ENCODE data around the gene PACSIN3. TPM values are rescaled to one million over a fixed set of nuclear protein-coding genes. Genes with fewer than 3 reads are reported as not detected.

PACSIN3 gene
- total RNA-seq, 1 experiment from 2014 or later: 76.7 TPM

DNA sequence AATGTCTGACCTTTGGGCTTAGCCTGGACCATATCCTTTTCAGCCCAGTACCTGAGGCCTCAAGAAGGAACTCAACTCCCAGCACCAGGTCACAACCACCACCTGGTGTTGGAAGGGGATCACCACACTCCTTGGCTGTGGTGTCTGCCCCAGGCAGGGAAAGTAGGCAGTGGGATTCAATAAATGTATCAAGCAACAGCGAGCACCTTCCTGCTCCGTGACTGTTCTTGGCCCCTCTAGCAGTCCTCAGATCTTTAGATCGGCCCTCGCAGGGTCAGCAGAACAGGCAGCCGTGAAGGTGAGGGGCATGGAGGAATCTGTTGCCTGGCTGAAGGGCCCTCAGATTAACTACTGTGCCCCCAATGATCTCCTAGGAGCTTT lies 25.5 kb downstream of the PACSIN3 start:
- intact Hi-C loops (cut with micrococcal nuclease; ENCODE audit: unreplicated experiment): loop anchor here (1.0 kb wide), 1 partner anchor 271 kb away; no protein-coding TSS in a partner anchor
- Mint-ChIP-seq H3K4me3 (ENCODE audit: unreplicated experiment) (no peak overlapping the region), H3K4me1 (ENCODE audit: low read depth, unreplicated experiment) (peaks cover 7% of the 10 kb centered on the region), H3K36me3 (ENCODE audit: insufficient read depth, unreplicated experiment) (peaks cover 65% of the 10 kb centered on the region), H3K27ac (ENCODE audit: unreplicated experiment) (no peak overlapping the region), H3K9me3 (ENCODE audit: unreplicated experiment) (no peaks in the 10 kb centered on the region), H3K27me3 (ENCODE audit: insufficient read depth, unreplicated experiment) (no peaks in the 10 kb centered on the region)
- TF ChIP-seq, protein P1, sequence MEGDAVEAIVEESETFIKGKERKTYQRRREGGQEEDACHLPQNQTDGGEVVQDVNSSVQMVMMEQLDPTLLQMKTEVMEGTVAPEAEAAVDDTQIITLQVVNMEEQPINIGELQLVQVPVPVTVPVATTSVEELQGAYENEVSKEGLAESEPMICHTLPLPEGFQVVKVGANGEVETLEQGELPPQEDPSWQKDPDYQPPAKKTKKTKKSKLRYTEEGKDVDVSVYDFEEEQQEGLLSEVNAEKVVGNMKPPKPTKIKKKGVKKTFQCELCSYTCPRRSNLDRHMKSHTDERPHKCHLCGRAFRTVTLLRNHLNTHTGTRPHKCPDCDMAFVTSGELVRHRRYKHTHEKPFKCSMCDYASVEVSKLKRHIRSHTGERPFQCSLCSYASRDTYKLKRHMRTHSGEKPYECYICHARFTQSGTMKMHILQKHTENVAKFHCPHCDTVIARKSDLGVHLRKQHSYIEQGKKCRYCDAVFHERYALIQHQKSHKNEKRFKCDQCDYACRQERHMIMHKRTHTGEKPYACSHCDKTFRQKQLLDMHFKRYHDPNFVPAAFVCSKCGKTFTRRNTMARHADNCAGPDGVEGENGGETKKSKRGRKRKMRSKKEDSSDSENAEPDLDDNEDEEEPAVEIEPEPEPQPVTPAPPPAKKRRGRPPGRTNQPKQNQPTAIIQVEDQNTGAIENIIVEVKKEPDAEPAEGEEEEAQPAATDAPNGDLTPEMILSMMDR (IDR thresholded peaks at IDR 0.05; ENCODE audit: insufficient read depth in 1 of 2, low read depth in 1 of 2, low read length in 1 of 2, severe bottlenecking in 1 of 2, unreplicated experiment in 1 of 2): no peak
- BruUV-seq (replicated peaks): no TSS peak
- DNase-seq: no peak
- ChIA-PET CTCF (interaction anchor here (0.6 to 1.2 kb wide), 6 partner anchors 13 to 264 kb away, joined by 3 to 7 read pairs (median 3); no protein-coding TSS in a partner anchor), POLR2A (interaction anchor here (1.0 kb wide), 1 partner anchor 8 kb away, joined by 3 read pairs; no protein-coding TSS in a partner anchor)
- H3K4me3 ChIP-seq (ENCODE audit: low read depth, low read length): no peak overlapping the region
- no peaks in the 10 kb centered on the region for H3K4me1 ChIP-seq
- H3K36me3 ChIP-seq (ENCODE audit: control insufficient read depth, insufficient read depth, low read length): peaks cover 2% of the 10 kb centered on the region
- no peaks in the 10 kb centered on the region for H3K27me3 ChIP-seq (replicated peaks; ENCODE audit: control insufficient read depth, insufficient read depth, low read length)
- no peaks in the 10 kb centered on the region for H3K9me3 ChIP-seq

DNA sequence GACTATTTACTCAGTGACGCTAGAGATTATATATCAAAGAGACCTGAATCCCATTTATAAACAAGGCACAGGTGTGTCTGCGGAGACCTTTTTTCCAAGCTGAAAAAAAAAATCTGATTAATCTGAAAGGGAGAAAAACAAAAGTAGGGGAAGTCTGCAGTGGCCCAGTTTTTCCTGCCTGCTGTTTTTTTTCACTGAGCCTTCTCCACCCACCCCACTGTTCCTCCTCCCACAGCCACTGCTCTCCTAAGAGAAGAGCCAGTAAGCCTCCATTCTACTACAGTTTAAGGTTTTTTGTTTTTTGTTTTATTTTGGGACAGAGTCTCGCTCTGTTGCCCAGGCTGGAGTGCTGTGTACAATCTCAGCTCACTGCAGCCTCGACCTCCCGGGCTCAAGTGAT lies 28.0 kb downstream of the PACSIN3 start:
- no peaks in the 10 kb centered on the region for H3K27me3 Mint-ChIP-seq (ENCODE audit: insufficient read depth, unreplicated experiment)
- peak overlapping the region; percentile 74 for H3K27ac Mint-ChIP-seq (ENCODE audit: unreplicated experiment)
- H3K36me3 Mint-ChIP-seq (ENCODE audit: insufficient read depth, unreplicated experiment): peaks cover 46% of the 10 kb centered on the region
- no peaks in the 10 kb centered on the region for H3K9me3 Mint-ChIP-seq (ENCODE audit: unreplicated experiment)
- TF ChIP-seq, protein P1 (IDR thresholded peaks at IDR 0.05; ENCODE audit: insufficient read depth in 1 of 2, low read depth in 1 of 2, low read length in 1 of 2, severe bottlenecking in 1 of 2, unreplicated experiment in 1 of 2): no peak
- H3K4me3 Mint-ChIP-seq (ENCODE audit: unreplicated experiment): no peak overlapping the region
- intact Hi-C loops (cut with micrococcal nuclease; ENCODE audit: unreplicated experiment): loop anchor here (10.0 kb wide), 1 partner anchor 133 kb away; no protein-coding TSS in a partner anchor
- Histone ChIP-seq H3K4me3 (ENCODE audit: low read depth, low read length) (no peak overlapping the region), H3K36me3 (ENCODE audit: control insufficient read depth, insufficient read depth, low read length) (no peaks in the 10 kb centered on the region; the same call in 1 of the 2 replicates), H3K9me3 (no peaks in the 10 kb centered on the region), H3K4me1 (no peaks in the 10 kb centered on the region), H3K27me3 (replicated peaks; ENCODE audit: control insufficient read depth, insufficient read depth, low read length) (no peaks in the 10 kb centered on the region)
- BruUV-seq (replicated peaks): no TSS peak
- no peak for DNase-seq
- ChIA-PET POLR2A (no interaction called here), CTCF (interaction anchor here (0.7 kb wide), 1 partner anchor 101 kb away, joined by 3 read pairs; no protein-coding TSS in a partner anchor)
- H3K4me1 Mint-ChIP-seq (ENCODE audit: low read depth, unreplicated experiment): peaks cover 7% of the 10 kb centered on the region

GRCh38 chr11:47157805-47158204 lies 28.4 kb downstream of the PACSIN3 start:
- TF ChIP-seq, protein P1 (IDR thresholded peaks at IDR 0.05; ENCODE audit: insufficient read depth in 1 of 2, low read depth in 1 of 2, low read length in 1 of 2, severe bottlenecking in 1 of 2, unreplicated experiment in 1 of 2): no peak
- Mint-ChIP-seq H3K4me1 (ENCODE audit: low read depth, unreplicated experiment) (peaks cover 7% of the 10 kb centered on the region), H3K9me3 (ENCODE audit: unreplicated experiment) (no peaks in the 10 kb centered on the region), H3K27ac (ENCODE audit: unreplicated experiment) (peak overlapping the region; percentile 74), H3K27me3 (ENCODE audit: insufficient read depth, unreplicated experiment) (no peaks in the 10 kb centered on the region), H3K36me3 (ENCODE audit: insufficient read depth, unreplicated experiment) (peaks cover 44% of the 10 kb centered on the region), H3K4me3 (ENCODE audit: unreplicated experiment) (no peak overlapping the region)
- H3K27me3 ChIP-seq (replicated peaks; ENCODE audit: control insufficient read depth, insufficient read depth, low read length): no peaks in the 10 kb centered on the region
- no peaks in the 10 kb centered on the region; the same call in 1 of the 2 replicates for H3K36me3 ChIP-seq (ENCODE audit: control insufficient read depth, insufficient read depth, low read length)
- ChIA-PET CTCF (interaction anchor here (0.7 kb wide), 1 partner anchor 102 kb away, joined by 3 read pairs; no protein-coding TSS in a partner anchor), POLR2A (no interaction called here)
- H3K9me3 ChIP-seq: no peaks in the 10 kb centered on the region
- no peaks in the 10 kb centered on the region for H3K4me1 ChIP-seq
- intact Hi-C loops (cut with micrococcal nuclease; ENCODE audit: unreplicated experiment): loop anchor here (10.0 kb wide), 1 partner anchor 133 kb away; no protein-coding TSS in a partner anchor
- no TSS peak for BruUV-seq (replicated peaks)
- no peak overlapping the region for H3K4me3 ChIP-seq (ENCODE audit: low read depth, low read length)
- DNase-seq: no peak

All from Caco-2 (cell line).